ENCODE results near the gene TPRN.

TPRN gene

GRCh38 chr9:137185921-137186320, 14.6 kb downstream of the TPRN start:
- DNase-seq (ENCODE audit: insufficient read length, low spot score): no peak
- no peak for FAIRE-seq
- no peak for TF ChIP-seq POLR2AphosphoS5 (IDR thresholded peaks at IDR 0.05; ENCODE audit: low read depth, low read length)

GRCh38 chr9:137184881-137185660, 15.5 kb downstream of the TPRN start:
- no peak for TF ChIP-seq POU2F2 (IDR thresholded peaks at IDR 0.05; ENCODE audit: low read depth, low read length)
- no peak for FAIRE-seq
- no peak for DNase-seq (ENCODE audit: insufficient read length, low spot score)

- DNase-seq (ENCODE audit: insufficient read length, low spot score) (no peak), FAIRE-seq (no peak)
- TF ChIP-seq POLR2A (IDR thresholded peaks at IDR 0.05; ENCODE audit: low read depth, low read length) (no peak), POLR2AphosphoS5 (IDR thresholded peaks at IDR 0.05; ENCODE audit: low read depth, low read length) (no peak), SPI1 (IDR thresholded peaks at IDR 0.05; ENCODE audit: low read depth, low read length) (no peak), POU2F2 (IDR thresholded peaks at IDR 0.05; ENCODE audit: low read depth, low read length) (no peak), TAF1 (IDR thresholded peaks at IDR 0.05; ENCODE audit: low read depth, low read length) (no peak), PAX5 (IDR thresholded peaks at IDR 0.05; ENCODE audit: insufficient read depth, low read length, severe bottlenecking) (no peak)
Observed at GRCh38 chr9:137183980-137184595, 16.5 kb downstream of the TPRN start.

GRCh38 chr9:137182836-137183235, 17.7 kb downstream of the TPRN start:
- TF ChIP-seq POU2F2 (IDR thresholded peaks at IDR 0.05; ENCODE audit: low read depth, low read length): no peak
- TF ChIP-seq TAF1 (IDR thresholded peaks at IDR 0.05; ENCODE audit: low read depth, low read length): no peak
- no peak for DNase-seq (ENCODE audit: insufficient read length, low spot score)
- no peak for FAIRE-seq

GRCh38 chr9:137181680-137182079, 18.9 kb downstream of the TPRN start:
- no peak for DNase-seq (ENCODE audit: insufficient read length, low spot score)
- TF ChIP-seq PAX5 (IDR thresholded peaks at IDR 0.05; ENCODE audit: insufficient read depth, low read length, severe bottlenecking) (no peak), SPI1 (IDR thresholded peaks at IDR 0.05; ENCODE audit: low read depth, low read length) (no peak), POU2F2 (IDR thresholded peaks at IDR 0.05; ENCODE audit: low read depth, low read length) (no peak), POLR2AphosphoS5 (IDR thresholded peaks at IDR 0.05; ENCODE audit: low read depth, low read length) (no peak), POLR2A (IDR thresholded peaks at IDR 0.05; ENCODE audit: low read depth, low read length) (no peak), TAF1 (IDR thresholded peaks at IDR 0.05; ENCODE audit: low read depth, low read length) (no peak)
- FAIRE-seq: no peak

GRCh38 chr9:137180491-137180890, 20.1 kb downstream of the TPRN start:
- TF ChIP-seq PAX5 (IDR thresholded peaks at IDR 0.05; ENCODE audit: insufficient read depth, low read length, severe bottlenecking): no peak
- no peak for TF ChIP-seq TAF1 (IDR thresholded peaks at IDR 0.05; ENCODE audit: low read depth, low read length)
- TF ChIP-seq POU2F2 (IDR thresholded peaks at IDR 0.05; ENCODE audit: low read depth, low read length): no peak
- no peak for TF ChIP-seq POLR2AphosphoS5 (IDR thresholded peaks at IDR 0.05; ENCODE audit: low read depth, low read length)
- no peak for TF ChIP-seq POLR2A (IDR thresholded peaks at IDR 0.05; ENCODE audit: low read depth, low read length)
- TF ChIP-seq SPI1 (IDR thresholded peaks at IDR 0.05; ENCODE audit: low read depth, low read length): no peak
- no peak for DNase-seq (ENCODE audit: insufficient read length, low spot score)
- no peak for FAIRE-seq

DNA sequence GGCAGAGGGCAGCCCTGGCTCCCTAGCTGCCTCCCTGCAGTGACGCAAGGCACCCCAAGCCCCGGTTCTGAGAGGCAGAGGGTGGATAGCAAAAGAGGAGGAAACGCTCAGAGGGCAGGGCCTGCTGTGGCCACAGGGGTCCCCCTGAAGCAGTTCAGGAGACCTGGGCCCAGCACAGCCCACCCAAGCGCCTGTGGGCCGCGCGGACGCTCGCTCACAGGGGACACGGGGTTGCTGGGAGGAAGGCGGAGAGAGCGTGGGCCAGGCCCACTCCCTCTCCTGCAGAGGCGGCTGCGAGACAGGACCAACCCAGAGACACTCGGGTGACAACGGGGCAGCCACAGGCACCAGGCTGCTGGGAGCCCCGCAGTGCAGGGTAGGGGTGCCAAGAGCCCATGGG, 20.8 kb downstream of the TPRN start:
- TF ChIP-seq POLR2A (IDR thresholded peaks at IDR 0.05; ENCODE audit: low read depth, low read length): no peak
- TF ChIP-seq PAX5 (IDR thresholded peaks at IDR 0.05; ENCODE audit: insufficient read depth, low read length, severe bottlenecking): no peak
- TF ChIP-seq POU2F2 (IDR thresholded peaks at IDR 0.05; ENCODE audit: low read depth, low read length): no peak
- TF ChIP-seq TAF1 (IDR thresholded peaks at IDR 0.05; ENCODE audit: low read depth, low read length): no peak
- TF ChIP-seq POLR2AphosphoS5 (IDR thresholded peaks at IDR 0.05; ENCODE audit: low read depth, low read length): no peak
- TF ChIP-seq SPI1 (IDR thresholded peaks at IDR 0.05; ENCODE audit: low read depth, low read length): no peak
- FAIRE-seq (no peak), DNase-seq (ENCODE audit: insufficient read length, low spot score) (no peak)

- TF ChIP-seq SPI1 (IDR thresholded peaks at IDR 0.05; ENCODE audit: low read depth, low read length) (no peak), POLR2AphosphoS5 (IDR thresholded peaks at IDR 0.05; ENCODE audit: low read depth, low read length) (no peak), TAF1 (IDR thresholded peaks at IDR 0.05; ENCODE audit: low read depth, low read length) (no peak), POU2F2 (IDR thresholded peaks at IDR 0.05; ENCODE audit: low read depth, low read length) (no peak), POLR2A (IDR thresholded peaks at IDR 0.05; ENCODE audit: low read depth, low read length) (no peak), PAX5 (IDR thresholded peaks at IDR 0.05; ENCODE audit: insufficient read depth, low read length, severe bottlenecking) (no peak)
- FAIRE-seq (no peak), DNase-seq (ENCODE audit: insufficient read length, low spot score) (no peak)
Observed at GRCh38 chr9:137178939-137179630, 21.5 kb downstream of the TPRN start.

DNA sequence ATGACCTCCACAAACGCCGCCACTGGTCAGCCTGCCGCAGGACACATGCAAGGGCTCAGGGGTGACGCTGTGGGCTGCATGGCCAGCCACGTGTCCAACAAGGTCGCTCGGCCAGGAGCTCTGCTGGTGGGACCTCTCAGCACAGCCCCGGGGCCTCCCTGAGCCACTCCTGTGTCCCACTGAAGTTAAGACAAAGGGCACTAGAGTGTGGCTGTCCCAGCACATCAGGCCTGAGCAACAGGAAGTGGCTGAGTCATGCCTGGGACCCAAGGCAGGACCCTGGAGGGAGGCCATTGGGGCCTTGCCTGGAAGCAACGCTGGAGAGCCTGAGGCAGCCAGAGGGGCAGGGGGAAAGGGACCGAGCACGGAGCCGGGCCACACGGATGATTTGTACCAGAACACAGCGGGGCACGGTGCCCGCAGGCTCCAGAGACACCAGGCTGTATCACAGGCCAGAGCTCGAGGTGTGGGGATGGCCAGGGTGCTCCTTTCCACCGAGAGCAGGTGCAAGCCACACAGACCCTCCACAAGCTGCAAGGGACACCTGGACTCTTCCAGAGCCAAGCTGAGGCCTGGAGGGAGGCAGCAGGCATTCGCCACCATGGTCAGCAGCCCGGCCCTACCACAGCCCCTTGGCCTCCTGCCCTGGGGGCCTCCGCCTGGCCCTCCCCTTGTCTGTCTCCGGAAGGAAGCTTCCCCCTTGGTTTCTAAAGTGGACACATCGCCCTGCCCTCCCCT, 22.2 kb downstream of the TPRN start:
- no peak for FAIRE-seq
- DNase-seq (ENCODE audit: insufficient read length, low spot score): no peak
- no peak for TF ChIP-seq SPI1 (IDR thresholded peaks at IDR 0.05; ENCODE audit: low read depth, low read length)
- no peak for TF ChIP-seq POLR2A (IDR thresholded peaks at IDR 0.05; ENCODE audit: low read depth, low read length)
- TF ChIP-seq POU2F2 (IDR thresholded peaks at IDR 0.05; ENCODE audit: low read depth, low read length): no peak
- no peak for TF ChIP-seq POLR2AphosphoS5 (IDR thresholded peaks at IDR 0.05; ENCODE audit: low read depth, low read length)
- no peak for TF ChIP-seq PAX5 (IDR thresholded peaks at IDR 0.05; ENCODE audit: insufficient read depth, low read length, severe bottlenecking)
- TF ChIP-seq TAF1 (IDR thresholded peaks at IDR 0.05; ENCODE audit: low read depth, low read length): no peak

Data from GM12891 (cell line).